Measurements from ENCODE around the gene PWWP2A. TPM values are rescaled to one million over a fixed set of nuclear protein-coding genes. Genes with fewer than 3 reads are reported as not detected.

The PWWP2A gene
- total RNA-seq, 1 experiment from 2014 or later, result 34.4 TPM

- intact Hi-C loops (cut with micrococcal nuclease; ENCODE audit: unreplicated experiment), result loop anchor here (1.0 to 5.0 kb wide), 4 partner anchors 14 to 312 kb away; partner anchors contain the start of gene PWWP2A
- no TSS peak for BruUV-seq (replicated peaks)
- Mint-ChIP-seq H3K27ac (ENCODE audit: unreplicated experiment) (peak overlapping the region; percentile 87), H3K9me3 (ENCODE audit: unreplicated experiment) (no peaks in the 10 kb centered on the region), H3K27me3 (ENCODE audit: insufficient read depth, unreplicated experiment) (no peaks in the 10 kb centered on the region), H3K4me3 (ENCODE audit: unreplicated experiment) (no peak overlapping the region), H3K36me3 (ENCODE audit: insufficient read depth, unreplicated experiment) (no peaks in the 10 kb centered on the region), H3K4me1 (ENCODE audit: low read depth, unreplicated experiment) (peaks cover 25% of the 10 kb centered on the region)
- H3K27me3 ChIP-seq (replicated peaks; ENCODE audit: control insufficient read depth, insufficient read depth, low read length), result no peaks in the 10 kb centered on the region
- no peak overlapping the region for H3K4me3 ChIP-seq (ENCODE audit: low read depth, low read length)
- CTCF ChIA-PET, result interaction anchor here (1.1 to 1.9 kb wide), 2 partner anchors 15 to 58 kb away, joined by 5 to 10 read pairs; no protein-coding TSS in a partner anchor
- DNase-seq, result no peak
- peaks cover 34% of the 10 kb centered on the region for H3K4me1 ChIP-seq
- H3K36me3 ChIP-seq (ENCODE audit: control insufficient read depth, insufficient read depth, low read length), result peaks cover 3% of the 10 kb centered on the region; the same call in 1 of the 2 replicates
- no peak for TF ChIP-seq CTCF (IDR thresholded peaks at IDR 0.05; ENCODE audit: insufficient read depth in 1 of 2, low read depth in 1 of 2, low read length in 1 of 2, severe bottlenecking in 1 of 2, unreplicated experiment in 1 of 2)
- H3K9me3 ChIP-seq, result no peaks in the 10 kb centered on the region
- POLR2A ChIA-PET, result no interaction called here
Observed at GRCh38 chr5:160079753-160080152, 39.5 kb downstream of the PWWP2A start.

- H3K4me1 Mint-ChIP-seq (ENCODE audit: low read depth, unreplicated experiment), result peaks cover 16% of the 10 kb centered on the region
- no peak for DNase-seq
- Histone ChIP-seq H3K36me3 (ENCODE audit: control insufficient read depth, insufficient read depth, low read length) (peaks cover 3% of the 10 kb centered on the region; the same call in 1 of the 2 replicates), H3K9me3 (no peaks in the 10 kb centered on the region), H3K27me3 (replicated peaks; ENCODE audit: control insufficient read depth, insufficient read depth, low read length) (no peaks in the 10 kb centered on the region), H3K4me1 (peaks cover 19% of the 10 kb centered on the region; the same call in 1 of the 2 replicates), H3K4me3 (ENCODE audit: low read depth, low read length) (no peak overlapping the region)
- H3K36me3 Mint-ChIP-seq (ENCODE audit: insufficient read depth, unreplicated experiment), result no peaks in the 10 kb centered on the region
- POLR2A ChIA-PET, result no interaction called here
- CTCF ChIA-PET, result no interaction called here
- H3K27ac Mint-ChIP-seq (ENCODE audit: unreplicated experiment), result no peak overlapping the region
- no peaks in the 10 kb centered on the region for H3K9me3 Mint-ChIP-seq (ENCODE audit: unreplicated experiment)
- no peak overlapping the region for H3K4me3 Mint-ChIP-seq (ENCODE audit: unreplicated experiment)
- BruUV-seq (replicated peaks), result no TSS peak
- intact Hi-C loops (cut with micrococcal nuclease; ENCODE audit: unreplicated experiment), result no loop called here
- no peak for TF ChIP-seq CTCF (IDR thresholded peaks at IDR 0.05; ENCODE audit: insufficient read depth in 1 of 2, low read depth in 1 of 2, low read length in 1 of 2, severe bottlenecking in 1 of 2, unreplicated experiment in 1 of 2)
- no peaks in the 10 kb centered on the region for H3K27me3 Mint-ChIP-seq (ENCODE audit: insufficient read depth, unreplicated experiment)
Observed at GRCh38 chr5:160076997-160077396, 42.3 kb downstream of the PWWP2A start.

DNA sequence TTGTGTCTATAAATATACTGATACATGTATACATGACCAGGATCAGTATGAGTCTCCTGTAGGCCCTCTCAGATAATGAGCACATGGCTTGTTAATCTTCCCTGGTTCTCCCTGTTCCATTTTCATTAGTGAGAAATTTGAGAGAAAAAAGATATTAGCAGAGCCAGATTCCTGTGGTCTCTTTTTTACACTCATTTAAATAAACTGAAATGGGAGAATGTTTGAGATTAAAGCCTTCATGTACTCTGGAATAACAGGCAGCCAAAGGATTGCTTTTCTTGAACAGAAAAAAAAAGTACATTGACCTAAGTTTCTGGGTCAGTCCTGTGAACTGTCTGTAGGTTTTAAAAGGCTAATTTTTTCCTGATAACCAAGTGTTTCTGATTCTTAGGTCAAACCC lies 44.2 kb downstream of the PWWP2A start:
- no peaks in the 10 kb centered on the region for H3K27me3 Mint-ChIP-seq (ENCODE audit: insufficient read depth, unreplicated experiment)
- no peak overlapping the region for H3K4me3 Mint-ChIP-seq (ENCODE audit: unreplicated experiment)
- TF ChIP-seq CTCF (IDR thresholded peaks at IDR 0.05; ENCODE audit: insufficient read depth in 1 of 2, low read depth in 1 of 2, low read length in 1 of 2, severe bottlenecking in 1 of 2, unreplicated experiment in 1 of 2), result no peak
- POLR2A ChIA-PET, result interaction anchor here (0.6 kb wide), 1 partner anchor 537 kb away, joined by 10 read pairs; no protein-coding TSS in a partner anchor
- H3K36me3 ChIP-seq (ENCODE audit: control insufficient read depth, insufficient read depth, low read length), result peaks cover 3% of the 10 kb centered on the region; the same call in 1 of the 2 replicates
- H3K4me1 Mint-ChIP-seq (ENCODE audit: low read depth, unreplicated experiment), result peaks cover 12% of the 10 kb centered on the region
- H3K4me3 ChIP-seq (ENCODE audit: low read depth, low read length), result no peak overlapping the region
- H3K9me3 Mint-ChIP-seq (ENCODE audit: unreplicated experiment), result no peaks in the 10 kb centered on the region
- CTCF ChIA-PET, result no interaction called here
- H3K9me3 ChIP-seq, result no peaks in the 10 kb centered on the region
- 0 out of 2 replicates have a peak, but pooled peaks cover 3% of the 10 kb centered on the region for H3K4me1 ChIP-seq
- no peaks in the 10 kb centered on the region for H3K27me3 ChIP-seq (replicated peaks; ENCODE audit: control insufficient read depth, insufficient read depth, low read length)
- DNase-seq, result no peak
- intact Hi-C loops (cut with micrococcal nuclease; ENCODE audit: unreplicated experiment), result no loop called here
- H3K27ac Mint-ChIP-seq (ENCODE audit: unreplicated experiment), result no peak overlapping the region
- no TSS peak for BruUV-seq (replicated peaks)
- H3K36me3 Mint-ChIP-seq (ENCODE audit: insufficient read depth, unreplicated experiment), result no peaks in the 10 kb centered on the region

Measured in Caco-2 (cell line).